HG02571 (cell line): ENCODE measurements around the gene ALG11.
"Not testable (repeated sequence)": the region's sequence is repeated elsewhere in the genome, so short reads cannot be mapped to it uniquely, and the experiment has no call there.

ENCODE experiments used
- ATAC-seq: cut with Tn5 transposase; IDR thresholded peaks from one replicate; pipeline ENCODE4 v1.9.1; 2021; ENCODE audit warnings: mild to moderate bottlenecking, moderate library complexity; ENCODE audit not compliant: unreplicated experiment

Gene ALG11

DNA sequence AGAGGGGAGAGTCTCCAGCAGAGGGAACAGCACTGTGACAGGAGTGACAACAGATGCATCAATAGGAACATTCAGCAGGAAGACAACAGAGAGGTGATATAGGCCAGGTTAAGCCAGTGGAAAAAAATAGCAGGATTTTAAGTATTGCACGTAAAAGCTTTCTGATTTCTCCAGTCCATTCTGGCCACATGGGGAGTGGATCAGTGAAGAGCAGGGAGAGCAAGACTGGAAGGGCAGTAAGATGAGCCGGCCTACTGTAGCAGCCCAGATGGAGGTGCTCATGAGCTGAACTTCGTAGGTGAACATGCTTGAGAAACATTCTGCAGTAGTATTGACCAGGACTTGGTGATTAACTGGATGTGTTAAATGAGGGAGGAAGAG is 14.0 kb downstream of the ALG11 start:
- ATAC-seq: no peak

DNA sequence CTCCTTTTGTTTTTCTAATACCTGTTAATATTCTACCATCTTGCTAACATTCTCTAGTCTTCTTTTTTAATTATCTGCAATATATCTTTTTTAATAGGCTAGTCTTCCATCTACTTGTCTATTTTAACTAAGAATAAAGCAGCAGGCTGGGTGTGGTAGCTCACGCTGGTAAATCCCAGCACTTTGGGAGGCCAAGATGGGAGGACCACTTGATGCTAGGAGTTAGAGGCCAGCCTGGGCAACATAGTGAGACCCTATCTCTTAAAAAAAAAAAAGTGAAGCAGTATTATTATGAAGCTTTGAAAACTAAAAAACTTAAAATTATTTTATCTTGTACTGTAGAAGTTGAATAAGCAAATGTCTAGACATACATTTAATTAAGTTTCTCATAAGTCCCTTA is 15.6 kb downstream of the ALG11 start:
- ATAC-seq: no peak

DNA sequence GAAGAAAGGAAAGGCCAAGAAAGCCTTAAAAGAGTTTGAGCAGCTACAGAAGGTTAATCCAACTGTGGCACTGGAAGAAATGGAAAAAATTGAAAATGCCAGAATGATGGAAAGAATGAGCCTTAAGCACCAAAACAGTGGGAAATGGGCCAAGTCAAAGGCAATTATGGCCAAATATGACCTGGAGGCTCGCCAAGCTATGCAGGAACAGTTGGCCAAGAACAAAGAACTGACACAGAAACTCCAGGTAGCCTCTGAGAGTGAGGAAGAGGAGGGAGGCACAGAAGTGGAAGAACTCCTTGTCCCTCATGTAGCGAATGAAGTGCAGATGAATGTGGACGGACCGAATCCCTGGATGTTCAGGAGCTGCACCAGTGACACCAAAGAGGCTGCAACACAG is 17.4 kb downstream of the ALG11 start:
- no peak for ATAC-seq

GRCh38 chr13:52030401-52030800 is 18.2 kb downstream of the ALG11 start:
- not testable (repeated sequence) for ATAC-seq

GRCh38 chr13:52033039-52033438 is 20.8 kb downstream of the ALG11 start:
- no peak for ATAC-seq

GRCh38 chr13:52034616-52035226 is 22.5 kb downstream of the ALG11 start:
- ATAC-seq: no peak

DNA sequence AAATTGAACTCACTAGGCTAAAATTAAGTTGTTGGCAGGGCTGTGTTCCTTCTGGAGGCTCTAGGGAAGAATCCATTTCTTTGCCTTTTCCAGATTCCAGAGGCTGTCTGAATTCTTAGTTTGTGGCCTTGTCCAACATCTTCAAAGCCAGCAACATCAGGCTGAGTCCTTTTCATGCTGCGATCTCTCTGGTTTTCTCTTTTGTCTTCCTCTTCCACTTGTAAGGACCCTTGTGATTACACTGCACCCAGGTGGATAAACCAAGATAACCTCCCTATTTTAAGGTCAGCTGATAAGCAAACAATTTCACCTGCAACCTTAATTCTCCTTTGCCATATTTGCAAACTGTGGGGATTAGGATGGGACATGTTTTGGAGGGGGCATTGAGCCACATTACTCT is 23.8 kb downstream of the ALG11 start:
- ATAC-seq: no peak

DNA sequence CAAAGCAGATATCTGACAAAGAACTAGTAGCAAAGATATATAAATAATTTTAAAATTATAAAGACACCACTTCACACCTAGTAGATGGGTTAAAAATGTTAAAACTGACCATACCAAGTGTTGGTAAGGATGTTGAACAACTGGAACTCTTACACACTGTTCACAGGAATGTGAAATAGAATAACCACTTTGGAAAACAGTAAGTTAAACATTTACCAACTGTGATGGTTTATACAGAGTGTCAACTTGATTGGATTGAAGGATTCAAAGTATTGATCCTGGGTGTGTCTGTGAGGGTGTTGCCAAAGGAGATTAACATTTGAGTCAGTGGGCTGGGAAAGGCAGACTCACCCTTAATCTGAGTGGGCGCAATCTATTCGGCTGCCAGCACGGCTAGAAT is 31.5 kb downstream of the ALG11 start:
- ATAC-seq: no peak

DNA sequence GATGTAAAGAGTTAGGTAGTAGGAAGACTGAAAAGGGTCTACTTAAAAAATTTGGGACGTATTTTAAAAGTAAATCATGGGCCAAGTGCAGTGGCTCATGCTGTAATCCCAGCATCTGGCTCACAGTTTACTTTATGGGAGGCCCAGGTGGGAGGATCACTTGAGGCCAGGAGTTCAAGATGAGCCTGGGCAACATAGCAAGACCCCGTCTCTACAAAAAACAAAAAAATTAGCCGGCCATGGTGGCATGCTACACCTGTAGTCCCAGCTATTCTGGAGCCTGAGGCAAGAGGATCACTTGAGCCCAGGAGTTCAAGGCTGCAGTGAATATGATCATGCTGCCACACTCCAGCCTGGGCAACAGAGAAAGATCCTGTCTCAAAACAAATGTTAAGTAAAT is 35.3 kb downstream of the ALG11 start:
- no peak for ATAC-seq

DNA sequence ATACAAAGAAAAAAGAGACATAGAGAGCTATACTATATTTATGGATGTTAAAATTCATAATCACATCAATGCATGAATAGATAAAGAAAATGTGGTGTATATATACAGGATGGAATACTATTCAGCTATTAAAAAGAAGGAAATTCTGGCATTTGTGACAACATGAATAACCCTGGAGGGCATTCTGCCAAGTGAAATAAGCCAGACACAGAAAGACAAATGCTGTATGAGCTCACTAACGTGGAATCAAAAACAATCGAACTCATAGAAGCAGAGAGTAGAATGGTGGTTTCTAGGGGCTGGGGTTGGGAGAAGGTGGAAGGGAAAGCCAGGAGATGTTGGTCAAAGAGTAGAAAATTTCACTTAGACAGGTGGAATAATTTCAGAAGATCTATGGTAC is 36.3 kb downstream of the ALG11 start:
- ATAC-seq: no peak

- ATAC-seq: no peak
Measured at GRCh38 chr13:52051400-52051799, 39.2 kb downstream of the ALG11 start.

DNA sequence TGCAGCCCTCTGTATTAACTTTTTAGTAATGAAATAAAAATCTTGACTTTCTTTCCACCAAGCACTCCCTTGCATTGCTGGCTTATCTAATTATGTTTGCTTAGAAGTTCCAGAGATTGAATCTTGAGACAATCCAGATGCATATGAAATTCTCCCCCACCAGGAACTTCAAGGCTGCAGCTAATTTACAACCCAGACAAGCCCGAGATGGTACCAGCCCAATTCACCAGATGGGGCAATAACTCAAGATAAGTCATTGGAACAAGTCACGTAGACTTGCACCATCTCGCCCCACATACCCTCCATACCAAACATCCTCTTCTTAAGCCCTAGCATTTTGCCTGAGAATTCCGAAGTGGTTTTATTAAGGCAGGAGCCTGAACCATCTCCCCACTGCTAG is 41.3 kb downstream of the ALG11 start:
- no peak for ATAC-seq

- ATAC-seq: not testable (repeated sequence)
Measured at GRCh38 chr13:52061064-52061463, 48.9 kb downstream of the ALG11 start.

- no peak for ATAC-seq
Measured at GRCh38 chr13:52061587-52061986, 49.4 kb downstream of the ALG11 start.

DNA sequence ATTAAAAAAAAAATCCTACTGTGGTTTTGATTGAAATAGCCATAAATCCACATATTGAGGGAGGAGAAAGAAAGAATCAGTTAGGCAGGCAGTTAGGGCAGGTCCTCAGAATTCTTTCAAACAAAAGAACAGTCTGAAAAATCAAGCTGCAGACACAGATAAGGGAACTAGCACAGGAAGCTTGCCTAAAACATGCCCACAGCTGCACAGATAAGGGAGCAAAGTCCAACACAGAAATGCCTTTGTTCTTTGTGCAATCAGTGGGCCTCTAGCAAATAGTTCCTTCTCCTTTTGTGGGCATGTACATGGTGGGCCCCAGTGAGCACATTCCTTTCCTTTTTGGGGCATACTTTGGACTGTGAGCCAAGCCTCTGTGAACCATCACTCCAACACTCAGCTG is 55.0 kb downstream of the ALG11 start:
- no peak for ATAC-seq

GRCh38 chr13:52070929-52071523 is 58.8 kb downstream of the ALG11 start:
- no peak for ATAC-seq
